ENCODE data around the gene IL17RD.

GRCh38 chr3:57179580-57180410 lies 14.6 kb upstream of the IL17RD start:
- TF ChIP-seq EZH2 (IDR thresholded peaks at IDR 0.05; ENCODE audit: borderline replicate concordance, low read length) (no peak), CTCF (conservative IDR thresholded peaks at IDR 0.05 in 1 of 2, IDR thresholded peaks at IDR 0.05 in 1 of 2; ENCODE audit: extremely low read depth in 1 of 2, insufficient read depth in 1 of 2, low read depth in 1 of 2, low read length in 2 of 2) (peak; percentile 45 to 66)

All from mammary epithelial cell (primary cell).